Measurements from ENCODE around the gene ENG.
"Not testable (repeated sequence)": the region's sequence is repeated elsewhere in the genome, so short reads cannot be mapped to it uniquely, and the experiment has no call there.

ENG gene

GRCh38 chr9:127794001-127794791 lies 60.3 kb downstream of the ENG start:
- no peak for DNase-seq (ENCODE audit: low read depth in 1 of 2, low spot score in 1 of 2)

- DNase-seq (ENCODE audit: low read depth in 1 of 2, low spot score in 1 of 2) = no peak
Measured at GRCh38 chr9:127793093-127793708, 61.3 kb downstream of the ENG start.

- no peak for DNase-seq (ENCODE audit: low read depth in 1 of 2, low spot score in 1 of 2)
Measured at GRCh38 chr9:127792417-127793031, 61.9 kb downstream of the ENG start.

- no peak for DNase-seq (ENCODE audit: low read depth in 1 of 2, low spot score in 1 of 2)
Measured at GRCh38 chr9:127791085-127791484, 63.4 kb downstream of the ENG start.

- no peak for DNase-seq (ENCODE audit: low read depth in 1 of 2, low spot score in 1 of 2)
Measured at GRCh38 chr9:127790094-127790855, 64.2 kb downstream of the ENG start.

GRCh38 chr9:127789179-127789578 lies 65.3 kb downstream of the ENG start:
- no peak for DNase-seq (ENCODE audit: low read depth in 1 of 2, low spot score in 1 of 2)

- no peak for DNase-seq (ENCODE audit: low read depth in 1 of 2, low spot score in 1 of 2)
Measured at GRCh38 chr9:127788337-127789011, 66.0 kb downstream of the ENG start.

- DNase-seq (ENCODE audit: low read depth in 1 of 2, low spot score in 1 of 2) = no peak
Measured at GRCh38 chr9:127786773-127787104, 67.7 kb downstream of the ENG start.

- peak; percentile 87 to 93 for DNase-seq (ENCODE audit: low read depth in 1 of 2, low spot score in 1 of 2)
Measured at GRCh38 chr9:127785933-127786772, 68.3 kb downstream of the ENG start, which contains the start of gene CDK9. TSS of gene CDK9 (plus strand) at chr9:127786034. CDS start at chr9:127786149, 115 bp downstream.

GRCh38 chr9:127785023-127785932 lies 69.2 kb downstream of the ENG start:
- DNase-seq (ENCODE audit: low read depth in 1 of 2, low spot score in 1 of 2) = peak; percentile 84 to 86

- peak; percentile 31 to 52 for DNase-seq (ENCODE audit: low read depth in 1 of 2, low spot score in 1 of 2)
Measured at GRCh38 chr9:127783111-127784008, 71.1 kb downstream of the ENG start.

GRCh38 chr9:127781806-127782205 lies 72.7 kb downstream of the ENG start:
- no peak for DNase-seq (ENCODE audit: low read depth in 1 of 2, low spot score in 1 of 2)

- not testable (repeated sequence) for DNase-seq (ENCODE audit: low read depth in 1 of 2, low spot score in 1 of 2)
Measured at GRCh38 chr9:127780909-127781308, 73.5 kb downstream of the ENG start.

GRCh38 chr9:127780126-127780885 lies 74.2 kb downstream of the ENG start:
- no peak for DNase-seq (ENCODE audit: low read depth in 1 of 2, low spot score in 1 of 2)

GRCh38 chr9:127779136-127779981 lies 75.1 kb downstream of the ENG start:
- peak in 1 of 2 donors; percentile 30 for DNase-seq (ENCODE audit: low read depth in 1 of 2, low spot score in 1 of 2)
